ENCODE measurements around the gene INO80D. TPM values are rescaled to one million over a fixed set of nuclear protein-coding genes. Genes with fewer than 3 reads are reported as not detected.
"Not testable (repeated sequence)": the region's sequence is repeated elsewhere in the genome, so short reads cannot be mapped to it uniquely, and the experiment has no call there.

The INO80D gene
- total and polyA plus RNA-seq, 7 donors = 1.7 to 17.7 (median 15.4) TPM

GRCh38 chr2:205990104-205990503 is 95.9 kb downstream of the INO80D start:
- Histone ChIP-seq H3K4me3 (no peak overlapping the region), H3K36me3 (ENCODE audit: insufficient read depth in 1 of 2, low read depth in 1 of 2) (peaks cover 0 to 18% of the 10 kb centered on the region in 2 donors), H3K4me1 (peaks cover 12% of the 10 kb centered on the region), H3K9me3 (no peaks in the 10 kb centered on the region), H3K27ac (no peak overlapping the region), H3K27me3 (ENCODE audit: insufficient read depth in 3 of 3, low read length in 2 of 3) (no peaks in the 10 kb centered on the region)
- 87 to 91% (median 88%) methylated on average over 2 of the region's 2 CpGs for WGBS, 3 donors
- intact Hi-C loops (cut with DNase I) = no loop called here
- no peak for ATAC-seq
- no peak for TF ChIP-seq CTCF (IDR thresholded peaks at IDR 0.05)
- no peak for DNase-seq

- no peaks in the 10 kb centered on the region for H3K9me3 ChIP-seq
- peaks cover 0 to 18% of the 10 kb centered on the region in 2 donors for H3K36me3 ChIP-seq (ENCODE audit: insufficient read depth in 1 of 2, low read depth in 1 of 2)
- WGBS, 3 donors = 87 to 90% (median 90%) methylated on average over 11 of the region's 11 CpGs
- H3K27me3 ChIP-seq (ENCODE audit: insufficient read depth in 3 of 3, low read length in 2 of 3) = no peaks in the 10 kb centered on the region
- ATAC-seq (no peak), DNase-seq (no peak)
- H3K4me1 ChIP-seq = peaks cover 5% of the 10 kb centered on the region
- intact Hi-C loops (cut with DNase I) = no loop called here
- no peak for TF ChIP-seq CTCF (IDR thresholded peaks at IDR 0.05)
- H3K27ac ChIP-seq = no peak overlapping the region
- H3K4me3 ChIP-seq = no peak overlapping the region
These were observed 96.5 kb downstream of the INO80D start for GRCh38 chr2:205989271-205990071.

- peaks cover 0 to 18% of the 10 kb centered on the region in 2 donors for H3K36me3 ChIP-seq (ENCODE audit: insufficient read depth in 1 of 2, low read depth in 1 of 2)
- H3K9me3 ChIP-seq; intact Hi-C loops (cut with DNase I); H3K4me1 ChIP-seq; H3K4me3 ChIP-seq; DNase-seq; ATAC-seq; H3K27ac ChIP-seq; H3K27me3 ChIP-seq (ENCODE audit: insufficient read depth in 3 of 3, low read length in 2 of 3): not testable (repeated sequence)
- WGBS, 3 donors = 94 to 100% (median 95%) methylated on average over 1 of the region's 1 CpG
These were observed 97.3 kb downstream of the INO80D start for GRCh38 chr2:205988681-205989080.

GRCh38 chr2:205988274-205988673 is 97.7 kb downstream of the INO80D start:
- DNase-seq = no peak
- Histone ChIP-seq H3K4me3 (no peak overlapping the region), H3K36me3 (ENCODE audit: insufficient read depth in 1 of 2, low read depth in 1 of 2) (peaks cover 0 to 18% of the 10 kb centered on the region in 2 donors), H3K9me3 (no peaks in the 10 kb centered on the region), H3K27ac (no peak overlapping the region), H3K4me1 (no peaks in the 10 kb centered on the region), H3K27me3 (ENCODE audit: insufficient read depth in 3 of 3, low read length in 2 of 3) (no peaks in the 10 kb centered on the region)
- TF ChIP-seq CTCF (IDR thresholded peaks at IDR 0.05) = no peak
- ATAC-seq = no peak
- intact Hi-C loops (cut with DNase I) = no loop called here
- WGBS, 3 donors = 85 to 90% (median 87%) methylated on average over 6 of the region's 6 CpGs

GRCh38 chr2:205986334-205986733 is 99.6 kb downstream of the INO80D start:
- H3K27ac ChIP-seq; DNase-seq; intact Hi-C loops (cut with DNase I); H3K9me3 ChIP-seq; H3K4me1 ChIP-seq; H3K4me3 ChIP-seq; H3K27me3 ChIP-seq (ENCODE audit: insufficient read depth in 3 of 3, low read length in 2 of 3); ATAC-seq; H3K36me3 ChIP-seq (ENCODE audit: insufficient read depth in 1 of 2, low read depth in 1 of 2): not testable (repeated sequence)
- 94 to 95% (median 95%) methylated on average over 9 of the region's 9 CpGs for WGBS, 3 donors
